Large intestine (tissue), 3 donors: ENCODE results near the gene SH3RF1. TPM values are rescaled to one million over a fixed set of nuclear protein-coding genes. Genes with fewer than 3 reads are reported as not detected.
"Not testable (repeated sequence)": the region's sequence is repeated elsewhere in the genome, so short reads cannot be mapped to it uniquely, and the experiment has no call there.

Experiments used
- DNase-seq, 2 donors: peaks; one replicate each; pipeline versions ENCODE4 v3.0.0 to v3.0.0-alpha.2; 2013
- H3K27ac ChIP-seq: one replicate; pipeline ENCODE4 v1.5.1; 2013; ENCODE audit warnings: low read length
- H3K27me3 ChIP-seq: 2 replicates; pipeline ENCODE4 v1.6.1; 2013; ENCODE audit warnings: low read length; ENCODE audit not compliant: control insufficient read depth, insufficient read depth
- H3K36me3 ChIP-seq: 2 replicates; pipeline ENCODE4 v1.6.1; 2013; ENCODE audit warnings: low read length; ENCODE audit not compliant: control insufficient read depth, insufficient read depth
- H3K4me1 ChIP-seq: one replicate; pipeline ENCODE4 v1.6.1; 2013; ENCODE audit warnings: low read length; ENCODE audit not compliant: control insufficient read depth, insufficient read depth
- H3K4me3 ChIP-seq: one replicate; pipeline ENCODE4 v1.5.1; 2013; ENCODE audit warnings: low read length
- H3K9me3 ChIP-seq: one replicate; pipeline ENCODE4 v1.6.1; 2013; ENCODE audit warnings: mild to moderate bottlenecking, low read depth, low read length, moderate library complexity; ENCODE audit not compliant: control insufficient read depth
- WGBS: methylation state at CpG from one replicate; pipeline ENCODE4 v1.1.5; 2013; ENCODE audit warnings: low lambda C conversion rate; ENCODE audit not compliant: insufficient coverage; 5-methylcytosine and 5-hydroxymethylcytosine counted together
- polyA plus RNA-seq: library from polyadenylated mRNA; unstranded; fragments of 120-200 nt; gene quantifications from one replicate; pipeline ENCODE4 v1.2.1, GENCODE V29; 2013

The SH3RF1 gene
- polyA plus RNA-seq, 1 donor, result 30.1 TPM

DNA sequence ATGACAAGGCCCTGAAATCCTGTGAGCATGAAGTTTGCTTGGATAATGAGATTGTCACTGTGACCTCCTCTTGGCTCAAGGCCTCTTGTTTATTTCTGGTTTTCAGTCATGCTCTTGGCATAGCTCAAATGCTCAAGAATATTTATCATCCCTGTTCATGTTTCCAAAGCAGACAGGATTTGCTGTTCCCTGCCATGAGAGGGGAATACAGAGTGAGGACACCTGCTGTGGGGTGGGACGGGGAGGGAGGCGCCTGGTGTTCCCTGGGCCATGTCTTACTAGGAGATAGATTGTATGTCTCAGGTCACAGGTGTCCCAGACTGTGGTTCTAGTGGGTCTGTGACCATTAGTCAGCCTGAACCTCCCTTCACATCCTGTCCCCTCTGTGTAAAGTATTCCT is 34.9 kb upstream of the SH3RF1 start:
- Histone ChIP-seq H3K9me3 (no peaks in the 10 kb centered on the region), H3K36me3 (no peaks in the 10 kb centered on the region), H3K4me1 (peaks cover 3% of the 10 kb centered on the region), H3K27me3 (no peaks in the 10 kb centered on the region), H3K4me3 (no peak overlapping the region), H3K27ac (no peak overlapping the region)
- WGBS, result no CpG with 5 or more reads among the region's 2 CpGs
- no peak for DNase-seq

DNA sequence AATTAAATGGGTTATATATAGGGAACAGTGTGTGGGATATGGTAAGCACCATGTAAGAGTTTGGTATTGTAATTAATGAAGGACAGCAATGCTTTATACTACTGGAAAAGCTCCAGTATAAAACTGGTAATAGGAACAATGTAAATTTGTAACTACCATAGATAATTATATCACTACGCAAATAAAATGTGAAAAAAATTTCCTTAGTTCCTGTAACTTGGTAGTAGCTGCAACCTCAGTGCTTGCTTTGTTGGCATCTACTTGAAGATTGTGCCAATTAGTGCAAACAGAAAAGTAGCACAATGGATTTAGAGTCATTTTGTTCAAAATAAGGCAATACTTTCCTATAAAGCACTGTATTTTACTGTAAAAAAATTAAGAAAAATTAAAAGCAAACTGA is 34.4 kb upstream of the SH3RF1 start:
- no CpG with 5 or more reads among the region's 1 CpG for WGBS
- no peaks in the 10 kb centered on the region for H3K36me3 ChIP-seq
- H3K9me3 ChIP-seq, result no peaks in the 10 kb centered on the region
- H3K4me1 ChIP-seq, result peaks cover 3% of the 10 kb centered on the region
- H3K4me3 ChIP-seq, result no peak overlapping the region
- no peak overlapping the region for H3K27ac ChIP-seq
- DNase-seq, result no peak
- H3K27me3 ChIP-seq, result no peaks in the 10 kb centered on the region

DNA sequence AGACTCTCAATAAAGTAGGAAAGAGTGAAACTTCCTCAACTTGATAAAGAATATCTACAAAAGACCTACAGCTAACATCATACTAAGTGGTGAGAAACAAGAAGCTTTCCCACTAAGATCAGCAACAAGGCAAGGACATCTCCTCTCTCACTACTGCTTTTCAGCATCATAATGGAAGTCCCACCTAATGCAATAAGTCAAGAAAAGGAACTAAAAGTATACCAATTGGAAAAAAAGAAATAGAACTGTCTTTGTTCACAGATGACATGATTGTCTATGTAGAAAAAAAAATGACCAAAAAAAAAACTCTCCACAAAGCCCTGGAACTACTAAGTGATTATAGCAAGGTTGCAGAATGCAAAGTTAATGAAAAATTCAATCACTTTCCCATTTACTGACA is 25.1 kb upstream of the SH3RF1 start:
- Histone ChIP-seq H3K4me1 (no peaks in the 10 kb centered on the region), H3K4me3 (no peak overlapping the region), H3K36me3 (no peaks in the 10 kb centered on the region), H3K27ac (no peak overlapping the region), H3K27me3 (no peaks in the 10 kb centered on the region), H3K9me3 (peaks cover 3% of the 10 kb centered on the region)
- DNase-seq, result no peak

DNA sequence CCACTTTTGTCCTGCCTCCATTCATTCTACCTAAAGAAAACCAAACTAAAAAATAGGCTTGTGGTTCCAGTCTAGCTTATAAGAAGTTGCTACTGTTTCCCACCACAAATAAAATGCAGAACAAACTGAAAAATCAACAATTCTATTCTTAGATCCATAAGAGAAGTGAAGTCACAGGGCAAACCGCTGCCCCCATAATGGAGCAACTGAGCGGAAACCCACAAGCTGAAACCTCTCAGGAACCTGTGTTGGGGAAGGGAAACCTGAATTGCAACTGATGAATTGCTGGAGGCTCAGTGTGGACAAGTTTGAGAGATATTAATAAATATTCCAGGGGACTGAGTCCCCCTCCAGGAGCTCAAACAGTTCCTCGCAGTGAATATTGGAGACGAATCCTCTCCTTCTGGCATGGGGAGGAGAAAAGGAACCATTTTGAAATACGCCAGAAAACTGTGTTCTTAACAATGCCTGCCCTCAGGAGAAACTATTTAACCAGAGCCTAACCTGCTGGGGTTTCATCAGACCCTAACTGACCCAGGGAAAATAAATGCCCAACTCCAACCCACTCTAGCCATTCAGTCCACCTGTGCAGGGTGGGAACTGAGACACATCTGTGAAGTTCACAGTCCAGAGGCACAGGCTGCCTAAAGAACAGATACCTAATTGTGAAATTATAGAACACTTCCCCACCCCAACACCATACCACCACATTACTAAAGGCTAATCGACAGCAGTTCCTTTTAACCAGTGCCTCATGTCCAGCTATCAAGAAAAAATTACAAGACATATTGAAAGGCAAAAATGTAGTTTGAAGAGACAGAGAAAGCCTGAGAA is 22.8 kb upstream of the SH3RF1 start:
- no peaks in the 10 kb centered on the region for H3K4me1 ChIP-seq
- H3K27ac ChIP-seq, result no peak overlapping the region
- H3K4me3 ChIP-seq, result no peak overlapping the region
- peaks cover 3% of the 10 kb centered on the region for H3K9me3 ChIP-seq
- WGBS, result no CpG with 5 or more reads among the region's 6 CpGs
- DNase-seq, result no peak
- H3K36me3 ChIP-seq, result no peaks in the 10 kb centered on the region
- no peaks in the 10 kb centered on the region for H3K27me3 ChIP-seq

DNA sequence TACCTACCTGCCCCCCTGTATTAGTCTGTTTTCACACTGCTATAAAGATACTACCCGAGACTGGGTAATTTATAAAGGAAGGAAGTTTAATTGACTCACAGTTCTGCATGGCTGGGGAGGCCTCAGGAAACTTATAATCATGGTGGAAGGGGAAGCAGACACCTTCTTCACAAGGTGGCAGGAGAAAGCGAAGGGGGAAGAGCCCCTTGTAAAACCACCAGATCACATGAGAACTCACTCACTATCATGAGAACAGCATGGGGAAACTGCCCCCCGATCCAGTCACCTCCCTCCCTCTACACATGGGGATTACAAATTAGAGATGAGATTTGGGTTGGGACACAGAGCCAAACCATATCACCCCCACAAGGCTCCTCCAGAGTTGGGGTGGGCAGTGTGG is 17.2 kb upstream of the SH3RF1 start:
- H3K4me1 ChIP-seq, DNase-seq: not testable (repeated sequence)
- no CpG with 5 or more reads among the region's 3 CpGs for WGBS

DNA sequence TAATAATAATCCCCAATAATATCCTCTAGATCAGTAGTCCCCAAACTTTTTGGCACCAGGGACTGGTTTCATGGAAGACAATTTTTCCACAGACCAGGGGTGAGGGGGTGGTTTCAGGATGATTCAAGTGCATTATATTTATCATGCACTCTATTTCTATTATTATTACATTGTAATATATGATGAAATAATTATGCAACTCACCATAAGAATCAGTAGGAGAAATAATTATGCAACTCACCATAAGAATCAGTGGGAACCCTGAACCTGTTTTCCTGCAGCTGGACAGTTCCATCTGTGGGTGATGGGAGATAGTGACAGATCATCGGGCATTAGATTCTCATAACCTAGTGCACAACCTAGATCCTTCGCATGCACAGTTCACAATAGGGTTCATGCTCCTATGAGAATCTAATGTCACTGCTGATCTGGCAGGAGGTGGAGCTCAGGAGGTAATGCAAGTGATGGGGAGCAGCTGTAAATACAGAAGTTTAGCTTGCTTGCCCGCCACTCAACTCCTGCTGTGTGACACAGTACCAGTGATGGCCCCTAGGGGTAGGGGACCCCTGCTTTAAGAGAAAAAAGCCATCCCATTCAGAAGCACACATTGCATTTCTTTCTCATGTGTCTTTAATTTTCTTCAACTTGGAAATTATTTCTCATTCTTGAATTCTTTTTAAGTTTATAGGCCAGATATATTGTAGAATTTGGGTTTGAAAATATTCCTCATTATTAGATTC is 16.0 kb upstream of the SH3RF1 start:
- Histone ChIP-seq H3K27me3 (no peaks in the 10 kb centered on the region), H3K4me3 (no peak overlapping the region), H3K36me3 (no peaks in the 10 kb centered on the region), H3K4me1 (no peaks in the 10 kb centered on the region), H3K9me3 (no peaks in the 10 kb centered on the region), H3K27ac (no peak overlapping the region)
- DNase-seq, result no peak
- no CpG with 5 or more reads among the region's 3 CpGs for WGBS

More for the DNA sequence above, 17.2 kb upstream of the SH3RF1 start:
- H3K9me3 ChIP-seq, H3K4me3 ChIP-seq, H3K27me3 ChIP-seq, H3K36me3 ChIP-seq, H3K27ac ChIP-seq: not testable (repeated sequence)

DNA sequence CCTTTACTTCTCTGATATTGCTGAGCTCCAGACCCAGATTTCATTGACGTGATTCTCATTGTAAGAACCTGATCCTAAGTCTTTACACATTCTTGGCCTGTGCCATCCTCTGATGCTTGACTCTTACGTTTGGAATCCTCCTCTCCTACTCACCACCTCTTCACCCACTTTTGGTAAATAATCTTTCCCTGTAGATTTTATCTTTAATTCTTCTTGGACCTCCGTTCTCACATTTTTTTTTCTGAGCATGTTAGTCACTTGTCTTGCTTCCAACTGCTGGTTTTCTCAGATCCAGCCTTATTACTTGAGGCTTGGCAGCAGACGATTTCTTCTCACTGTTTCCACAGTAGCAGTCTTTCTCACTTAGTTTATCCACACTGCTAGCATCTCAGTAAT is 12.4 kb upstream of the SH3RF1 start:
- Histone ChIP-seq H3K4me1 (no peaks in the 10 kb centered on the region), H3K27ac (no peak overlapping the region), H3K27me3 (no peaks in the 10 kb centered on the region), H3K36me3 (no peaks in the 10 kb centered on the region), H3K4me3 (no peak overlapping the region), H3K9me3 (no peaks in the 10 kb centered on the region)
- DNase-seq, result no peak
- 83% methylated on average over 2 of the region's 4 CpGs for whole genome bisulfite sequencing

DNA sequence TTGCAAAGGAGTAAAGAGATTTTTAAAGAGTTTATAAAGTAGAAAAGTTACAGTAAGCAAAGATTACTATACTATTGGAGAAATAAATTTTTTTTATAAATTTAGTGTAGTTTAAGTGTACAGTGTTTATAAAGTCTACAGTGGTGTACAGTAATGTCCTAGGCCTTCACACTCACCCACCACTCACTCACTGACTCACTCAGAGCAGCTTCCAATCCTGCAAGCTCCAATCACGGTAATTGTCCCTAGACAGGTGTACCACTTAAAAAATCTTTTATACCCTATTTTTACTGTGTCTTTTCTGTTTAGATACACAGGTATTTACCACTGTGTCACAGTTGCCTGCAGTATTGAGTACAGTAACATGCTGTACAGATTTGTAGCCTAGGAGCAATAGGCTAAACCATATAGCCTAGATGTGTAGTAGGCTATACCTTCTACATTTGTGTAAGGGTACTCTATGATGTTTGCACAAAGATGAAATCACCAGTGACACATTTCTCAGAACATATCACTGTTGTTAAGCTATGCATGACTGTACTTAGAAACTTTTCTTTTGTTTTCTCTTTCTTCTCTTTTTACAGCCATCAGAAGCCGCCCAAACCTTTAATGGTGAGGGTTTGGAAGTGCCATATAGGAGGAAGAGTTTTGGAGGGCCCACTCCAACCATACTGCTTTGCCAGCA is 11.8 kb upstream of the SH3RF1 start:
- no peak for DNase-seq
- Histone ChIP-seq H3K4me1 (no peaks in the 10 kb centered on the region), H3K36me3 (no peaks in the 10 kb centered on the region), H3K9me3 (no peaks in the 10 kb centered on the region), H3K27me3 (no peaks in the 10 kb centered on the region), H3K27ac (no peak overlapping the region), H3K4me3 (no peak overlapping the region)
- WGBS, result no CpG with 5 or more reads among the region's 2 CpGs

DNA sequence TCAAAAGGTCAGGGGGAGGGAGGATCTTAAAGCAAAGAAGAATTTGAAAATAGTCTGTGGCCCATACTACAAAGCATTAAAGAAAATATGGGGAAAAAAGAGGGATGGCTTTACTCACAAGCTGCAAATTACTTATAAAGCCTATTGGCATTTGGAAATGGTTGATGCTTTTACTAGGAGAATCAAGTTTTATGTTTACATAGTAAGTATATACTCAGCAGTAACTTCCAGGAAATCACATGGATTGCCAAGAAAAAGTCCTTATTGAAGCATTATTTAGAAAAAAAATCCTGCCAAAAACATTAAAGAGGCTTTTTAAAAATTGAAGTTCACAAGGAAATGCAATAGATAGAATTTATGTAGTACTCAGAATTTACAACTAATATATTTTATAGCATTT is 8.4 kb upstream of the SH3RF1 start:
- H3K27ac ChIP-seq, result no peak overlapping the region
- no peak for DNase-seq
- no peaks in the 10 kb centered on the region for H3K27me3 ChIP-seq
- no peak overlapping the region for H3K4me3 ChIP-seq
- no peaks in the 10 kb centered on the region for H3K36me3 ChIP-seq
- no peaks in the 10 kb centered on the region for H3K4me1 ChIP-seq
- H3K9me3 ChIP-seq, result no peaks in the 10 kb centered on the region

DNA sequence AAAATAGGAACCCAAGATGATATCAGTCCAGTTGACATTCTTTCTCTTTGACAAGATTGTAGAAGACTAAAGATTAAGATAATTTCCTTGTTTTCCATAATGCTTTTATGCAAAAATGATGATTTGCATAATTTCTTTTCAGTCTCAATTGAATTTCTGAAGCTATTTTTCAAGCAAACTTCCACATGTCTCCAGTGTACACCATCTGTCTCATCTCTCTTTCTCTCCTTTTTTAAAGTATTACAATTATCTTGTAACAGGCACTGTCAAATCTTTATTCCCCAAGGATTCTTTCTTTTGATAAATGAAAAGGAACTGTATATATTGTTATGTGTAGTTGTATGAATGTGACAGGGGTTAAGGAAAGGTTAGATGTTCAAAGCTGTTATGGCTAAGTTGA is 7.9 kb upstream of the SH3RF1 start:
- Histone ChIP-seq H3K9me3 (no peaks in the 10 kb centered on the region), H3K27ac (no peak overlapping the region), H3K4me1 (no peaks in the 10 kb centered on the region), H3K4me3 (no peak overlapping the region), H3K36me3 (no peaks in the 10 kb centered on the region), H3K27me3 (no peaks in the 10 kb centered on the region)
- DNase-seq, result no peak
